ENCODE measurements around the gene E2F4. TPM values are rescaled to one million over a fixed set of nuclear protein-coding genes. Genes with fewer than 3 reads are reported as not detected.

The E2F4 gene
- total and polyA plus RNA-seq, 2 of the 8 experiments (the other 6 are each of a cell fraction or from before 2014, with no cell fraction given) = 79.9 to 157 TPM

GRCh38 chr16:67200491-67200890 is 8.5 kb downstream of the E2F4 start:
- H3K9ac ChIP-seq (replicated peaks in 1 of 4; ENCODE audit: extremely low read depth in 1 of 4, low read depth in 3 of 4, low read length in 3 of 4) = no peak overlapping the region
- H3K18ac ChIP-seq (ENCODE audit: extremely low read depth, low read length) = peak overlapping the region; percentile 48; the same call in 1 of the 2 replicates
- H3K4me1 ChIP-seq (replicated peaks in 1 of 4; ENCODE audit: control insufficient read depth in 3 of 4, insufficient read depth in 4 of 4, low read length in 3 of 4) = peaks cover 0 to 12% (median 8%) of the 10 kb centered on the region in 4 experiments; a peak in 4 of 7 replicates
- H3K79me2 ChIP-seq (ENCODE audit: control insufficient read depth in 1 of 2, insufficient read depth in 2 of 2, low read length in 2 of 2) = no peaks in the 10 kb centered on the region
- CTCF ChIA-PET (ENCODE audit: partially characterized antibody) = interaction anchor here (0.7 to 8.7 kb wide), 20 partner anchors 9 to 249 kb away, joined by 3 to 111 read pairs (median 3); partner anchors contain the start of genes EXOC3L1, MATCAP1 and NOL3
- H3K4ac ChIP-seq (replicated peaks; ENCODE audit: insufficient read length, low read depth, low read length) = no peak overlapping the region
- H3K23ac ChIP-seq (ENCODE audit: insufficient read length) = no peak overlapping the region
- peaks cover 1 to 14% of the 10 kb centered on the region in 2 experiments for H4K20me1 ChIP-seq (replicated peaks in 1 of 2; ENCODE audit: control insufficient read depth in 1 of 2, insufficient read depth in 2 of 2, low read length in 2 of 2)
- H2BK20ac ChIP-seq (ENCODE audit: low read length) = no peak overlapping the region
- DNase-seq (ENCODE audit: low read depth in 1 of 2, low spot score in 2 of 2) (no peak), FAIRE-seq (no peak)
- peak overlapping the region in 2 of 4 experiments; percentile 9 to 75; a peak in 2 of 8 replicates for H3K4me3 ChIP-seq (ENCODE audit: extremely low read depth in 1 of 4, insufficient read depth in 2 of 4, low read depth in 3 of 4, low read length in 4 of 4)
- H3K79me1 ChIP-seq (ENCODE audit: low read depth, low read length) = no peaks in the 10 kb centered on the region
- H4K5ac ChIP-seq (ENCODE audit: insufficient read length, low read depth, low read length) = no peak overlapping the region
- H3K14ac ChIP-seq (ENCODE audit: insufficient read length) = no peak overlapping the region
- POLR2A ChIA-PET (ENCODE audit: partially characterized antibody) = interaction anchor here (0.6 to 2.0 kb wide), 5 partner anchors 9 to 75 kb away, joined by 3 to 7 read pairs (median 3); partner anchors contain the start of gene TMEM208
- WGBS, 2 experiments (ENCODE audit: extremely low coverage in 1 of 2, insufficient coverage in 1 of 2, insufficient read length in 1 of 2, insufficient replicate concordance in 2 of 2, low coverage in 1 of 2, low lambda C conversion rate in 2 of 2, missing lambda C conversion rate in 1 of 2) = 88% methylated on average over 8 of the region's 8 CpGs; no CpG with 5 or more reads in 1 of the 2 experiments
- no peak overlapping the region for H2BK120ac ChIP-seq (replicated peaks; ENCODE audit: low read depth, low read length)
- H2BK15ac ChIP-seq (ENCODE audit: low read length) = 0 out of 2 replicates have a peak overlapping the region, but pooled peaks have one; percentile 61
- H3K23me2 ChIP-seq (ENCODE audit: low read depth, low read length) = peaks cover 6% of the 10 kb centered on the region; the same call in 1 of the 2 replicates
- no peaks in the 10 kb centered on the region for H3K27me3 ChIP-seq (replicated peaks in 1 of 4; ENCODE audit: control insufficient read depth in 3 of 4, extremely low read depth in 1 of 4, insufficient read depth in 3 of 4, low read length in 3 of 4)
- H2AK5ac ChIP-seq (ENCODE audit: low read depth, low read length) = peak overlapping the region; percentile 48; the same call in 1 of the 2 replicates
- peak overlapping the region; percentile 19; the same call in 1 of the 2 replicates for H4K8ac ChIP-seq (ENCODE audit: extremely low read depth, insufficient read depth, low read length)
- peak overlapping the region; percentile 61 to 99; a peak in 2 of 4 replicates for H3K4me2 ChIP-seq (ENCODE audit: insufficient read depth in 1 of 2, low read depth in 2 of 2, low read length in 2 of 2)
- peaks cover 13 to 25% (median 24%) of the 10 kb centered on the region in 4 experiments for H3K36me3 ChIP-seq (ENCODE audit: control insufficient read depth in 2 of 4, insufficient read depth in 4 of 4, low read length in 3 of 4)
- H2AFZ ChIP-seq (ENCODE audit: low read length) = no peak overlapping the region
- H3K9me3 ChIP-seq (ENCODE audit: insufficient read depth in 2 of 2, low read depth in 1 of 2, low read length in 1 of 2) = no peaks in the 10 kb centered on the region
- H3K56ac ChIP-seq (replicated peaks; ENCODE audit: insufficient read length, low read depth, low read length) = no peak overlapping the region
- no peak overlapping the region for H2BK5ac ChIP-seq (ENCODE audit: low read depth, low read length)
- H2BK12ac ChIP-seq (ENCODE audit: low read depth, low read length) = 0 out of 2 replicates have a peak overlapping the region, but pooled peaks have one; percentile 3
- no peak overlapping the region for H4K91ac ChIP-seq (replicated peaks; ENCODE audit: insufficient read length, low read length)
- H3K27ac ChIP-seq (ENCODE audit: low read depth, low read length) = no peak overlapping the region
- TF ChIP-seq, protein P1, sequence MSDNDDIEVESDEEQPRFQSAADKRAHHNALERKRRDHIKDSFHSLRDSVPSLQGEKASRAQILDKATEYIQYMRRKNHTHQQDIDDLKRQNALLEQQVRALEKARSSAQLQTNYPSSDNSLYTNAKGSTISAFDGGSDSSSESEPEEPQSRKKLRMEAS (IDR thresholded peaks at IDR 0.05) = no peak
- no peak for TF ChIP-seq SUZ12 (IDR thresholded peaks at IDR 0.05; ENCODE audit: low read length)
- no peak for TF ChIP-seq RFX5 (IDR thresholded peaks at IDR 0.05; ENCODE audit: borderline replicate concordance, low read depth, low read length)
- no peak for TF ChIP-seq NANOG (IDR thresholded peaks at IDR 0.05; ENCODE audit: insufficient read depth, low read depth, low read length, poor library complexity, severe bottlenecking)
- TF ChIP-seq SIX5 (IDR thresholded peaks at IDR 0.05; ENCODE audit: low read depth, low read length) = no peak
- no peak for TF ChIP-seq TCF12 (IDR thresholded peaks at IDR 0.05; ENCODE audit: low read depth, low read length)
- no peak for TF ChIP-seq SRF (IDR thresholded peaks at IDR 0.05; ENCODE audit: low read depth, low read length)
